Cardiac fibroblast (primary cell): ENCODE results near the gene ROBO3.
A peak's percentile ranks its signal among the peaks of the same experiment; 100 is the strongest.

Source experiments
- DNase-seq, 2 donors: peaks; one replicate each; pipeline versions ENCODE4 v3.0.0 to v3.0.0-alpha.2; 2010; ENCODE audit warnings: low read depth in 2 of 2
- H3K4me3 ChIP-seq, 2 donors: replicated peaks in 1 of 2; 1 replicate in 1 of 2; 2 replicates in 1 of 2; pipeline ENCODE4 v1.5.1; 2011; ENCODE audit warnings: low read depth in 2 of 2, low read length in 2 of 2, mild to moderate bottlenecking in 2 of 2, moderate library complexity in 1 of 2
- CTCF ChIP-seq: IDR thresholded peaks from one replicate; pipeline ENCODE4 v1.5.1; 2011; ENCODE audit warnings: low read depth, mild to moderate bottlenecking, low read length, inconsistent platforms

Gene ROBO3

GRCh38 chr11:124877910-124878758, 12.9 kb downstream of the ROBO3 start:
- DNase-seq, result no peak
- no peak overlapping the region for H3K4me3 ChIP-seq
- no peak for TF ChIP-seq CTCF

- no peak overlapping the region for H3K4me3 ChIP-seq
- TF ChIP-seq CTCF, result no peak
- no peak for DNase-seq
Observed at GRCh38 chr11:124878759-124879492, 13.7 kb downstream of the ROBO3 start.

GRCh38 chr11:124879493-124880289, 14.5 kb downstream of the ROBO3 start:
- no peak overlapping the region for H3K4me3 ChIP-seq
- DNase-seq, result no peak
- TF ChIP-seq CTCF, result no peak

- no peak for TF ChIP-seq CTCF
- no peak overlapping the region for H3K4me3 ChIP-seq
- DNase-seq, result no peak
Observed at GRCh38 chr11:124880290-124880611, 15.0 kb downstream of the ROBO3 start.

- H3K4me3 ChIP-seq, result no peak overlapping the region
- DNase-seq, result no peak
- TF ChIP-seq CTCF, result no peak
Observed at GRCh38 chr11:124880958-124881357, 15.7 kb downstream of the ROBO3 start.

GRCh38 chr11:124882339-124883071, 17.3 kb downstream of the ROBO3 start:
- H3K4me3 ChIP-seq, result no peak overlapping the region
- DNase-seq, result peak in 1 of 2 donors; percentile 44
- TF ChIP-seq CTCF, result no peak
